Natural killer cell (primary cell): ENCODE results near the gene CACNA1C. TPM values are rescaled to one million over a fixed set of nuclear protein-coding genes. Genes with fewer than 3 reads are reported as not detected.

ENCODE experiments used
- ATAC-seq, 3 donors: fragments of 150-1000 bp in 2 of 3; fragments of 200-7000 bp in 1 of 3; cut with Tn5 transposase; 1 replicate in 1 of 3; 2 replicates in 2 of 3; pipeline ENCODE4 v1.10.0; 2021; ENCODE audit warnings: mild to moderate bottlenecking in 2 of 3, moderate library complexity in 2 of 3
- DNase-seq, 2 donors: peaks; one replicate each; pipeline versions ENCODE4 v3.0.0 to v3.0.0-alpha.2; 2013 to 2021; ENCODE audit warnings: mixed read lengths in 1 of 2
- H3K27ac ChIP-seq: one replicate; pipeline ENCODE4 v1.5.1; 2013; ENCODE audit warnings: mild to moderate bottlenecking, low read length
- H3K27me3 ChIP-seq: one replicate; pipeline ENCODE4 v1.6.1; 2013; ENCODE audit warnings: low read length; ENCODE audit not compliant: control insufficient read depth, insufficient read depth
- H3K36me3 ChIP-seq: one replicate; pipeline ENCODE4 v1.6.1; 2013; ENCODE audit warnings: low read length; ENCODE audit not compliant: control insufficient read depth, insufficient read depth
- H3K4me1 ChIP-seq: one replicate; pipeline ENCODE4 v1.6.1; 2013; ENCODE audit warnings: low read length; ENCODE audit not compliant: control insufficient read depth, insufficient read depth
- H3K4me3 ChIP-seq: one replicate; pipeline ENCODE4 v1.5.1; 2013; ENCODE audit warnings: low read length
- H3K9me3 ChIP-seq: one replicate; pipeline ENCODE4 v1.6.1; 2013; ENCODE audit warnings: low read length; ENCODE audit not compliant: control insufficient read depth, insufficient read depth
- H3K27ac Mint-ChIP-seq, 2 donors: one replicate each; pipeline ENCODE4 v1.8.0; 2022; ENCODE audit warnings: mild to moderate bottlenecking in 2 of 2, mixed read lengths in 2 of 2, moderate library complexity in 1 of 2
- H3K27me3 Mint-ChIP-seq, 2 donors: one replicate each; pipeline ENCODE4 v1.8.0; 2022; ENCODE audit warnings: low read depth in 2 of 2, mixed read lengths in 2 of 2
- H3K36me3 Mint-ChIP-seq: one replicate; pipeline ENCODE4 v1.8.0; 2022; ENCODE audit warnings: mixed read lengths
- H3K4me1 Mint-ChIP-seq, 2 donors: one replicate each; pipeline ENCODE4 v1.8.0; 2022; ENCODE audit warnings: mixed read lengths in 2 of 2
- H3K4me3 Mint-ChIP-seq: one replicate; pipeline ENCODE4 v1.8.0; 2022; ENCODE audit warnings: mild to moderate bottlenecking, moderate library complexity, mixed read lengths
- H3K9me3 Mint-ChIP-seq, 2 donors: one replicate each; pipeline ENCODE4 v1.8.0; 2022; ENCODE audit warnings: mixed read lengths in 2 of 2
- CTCF ChIP-seq: fragments of 200-600 bp; IDR thresholded peaks from one replicate; pipeline ENCODE4 v1.8.0; 2022; ENCODE audit warnings: antibody characterized with exemption
- WGBS: methylation state at CpG from one replicate; pipeline ENCODE4 v1.1.7; 2013; ENCODE audit warnings: missing lambda C conversion rate; ENCODE audit not compliant: insufficient coverage; 5-methylcytosine and 5-hydroxymethylcytosine counted together
- intact Hi-C: fragments of 100-400 bp; cut with micrococcal nuclease; formaldehyde crosslinking; loops from one replicate; pipeline ENCODE4 v1.14.2; 2022
- total RNA-seq, 4 donors: library from RNA; stranded (reverse); fragments of 120-200 nt in 1 of 4; gene quantifications; one replicate each; pipeline versions ENCODE4 v1.2.3 to v1.2.4, GENCODE V29; 2013 to 2022

Gene CACNA1C
- total RNA-seq, 3 donors from 2014 or later (not counting 1 experiment from before 2014, with no cell fraction given) = 0.07 to 0.35 (median 0.08) TPM

GRCh38 chr12:2264651-2265232 is 212.0 kb downstream of the CACNA1C start:
- no peaks in the 10 kb centered on the region for H3K27me3 ChIP-seq
- H3K4me1 ChIP-seq = no peaks in the 10 kb centered on the region
- H3K36me3 Mint-ChIP-seq = no peaks in the 10 kb centered on the region
- ATAC-seq = no peak
- H3K9me3 Mint-ChIP-seq = no peaks in the 10 kb centered on the region
- peaks cover 7% of the 10 kb centered on the region in 2 donors for H3K27me3 Mint-ChIP-seq
- 83% methylated on average over 6 of the region's 6 CpGs for WGBS
- TF ChIP-seq CTCF = no peak
- H3K4me3 ChIP-seq = no peak overlapping the region
- intact Hi-C loops = no loop called here
- no peaks in the 10 kb centered on the region for H3K4me1 Mint-ChIP-seq
- H3K36me3 ChIP-seq = no peaks in the 10 kb centered on the region
- no peak for DNase-seq
- no peaks in the 10 kb centered on the region for H3K9me3 ChIP-seq
- H3K4me3 Mint-ChIP-seq = no peak overlapping the region
- H3K27ac Mint-ChIP-seq = no peak overlapping the region
- H3K27ac ChIP-seq = no peak overlapping the region

GRCh38 chr12:2265461-2266167 is 212.8 kb downstream of the CACNA1C start:
- Mint-ChIP-seq H3K27ac (no peak overlapping the region), H3K4me3 (no peak overlapping the region), H3K4me1 (no peaks in the 10 kb centered on the region), H3K9me3 (no peaks in the 10 kb centered on the region), H3K36me3 (no peaks in the 10 kb centered on the region), H3K27me3 (peaks cover 7% of the 10 kb centered on the region in 2 donors)
- Histone ChIP-seq H3K27ac (no peak overlapping the region), H3K4me3 (no peak overlapping the region), H3K27me3 (no peaks in the 10 kb centered on the region), H3K36me3 (no peaks in the 10 kb centered on the region), H3K9me3 (no peaks in the 10 kb centered on the region), H3K4me1 (no peaks in the 10 kb centered on the region)
- no peak for DNase-seq
- 76% methylated on average over 9 of the region's 9 CpGs for WGBS
- ATAC-seq = no peak
- intact Hi-C loops = no loop called here
- TF ChIP-seq CTCF = no peak

GRCh38 chr12:2266666-2267620 is 214.2 kb downstream of the CACNA1C start:
- no peak overlapping the region for H3K27ac ChIP-seq
- no peak for TF ChIP-seq CTCF
- Mint-ChIP-seq H3K27me3 (peaks cover 7% of the 10 kb centered on the region in 2 donors), H3K4me1 (no peaks in the 10 kb centered on the region), H3K9me3 (no peaks in the 10 kb centered on the region), H3K27ac (no peak overlapping the region), H3K4me3 (no peak overlapping the region), H3K36me3 (no peaks in the 10 kb centered on the region)
- ATAC-seq = no peak
- H3K27me3 ChIP-seq = no peaks in the 10 kb centered on the region
- no peaks in the 10 kb centered on the region for H3K36me3 ChIP-seq
- DNase-seq = no peak
- H3K9me3 ChIP-seq = no peaks in the 10 kb centered on the region
- H3K4me3 ChIP-seq = no peak overlapping the region
- WGBS = 87% methylated on average over 12 of the region's 13 CpGs
- intact Hi-C loops = no loop called here
- no peaks in the 10 kb centered on the region for H3K4me1 ChIP-seq
